ENCODE data around the gene COG5.
"Not testable (repeated sequence)": the region's sequence is repeated elsewhere in the genome, so short reads cannot be mapped to it uniquely, and the experiment has no call there.

Gene COG5

DNA sequence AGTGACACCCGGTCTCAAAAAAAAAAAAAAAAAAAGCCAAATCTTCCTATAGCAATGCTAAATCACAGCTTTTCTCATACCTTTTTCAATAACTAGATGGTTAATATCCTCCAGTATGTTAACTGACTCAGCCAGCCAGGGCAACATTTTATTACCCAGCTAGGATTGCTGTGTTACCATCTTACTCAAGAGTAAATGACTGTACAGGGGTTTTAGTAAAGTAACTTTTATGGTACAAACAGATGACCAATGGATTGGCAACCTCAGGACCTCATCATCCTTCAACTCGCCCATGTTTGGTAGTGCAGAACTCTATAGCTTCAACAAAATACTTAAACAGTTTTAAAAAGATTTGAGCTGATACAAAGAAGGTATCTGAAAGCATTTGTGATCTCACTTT lies 335.4 kb downstream of the COG5 start:
- H3K27ac Mint-ChIP-seq = no peak overlapping the region
- H3K9me3 Mint-ChIP-seq = no peaks in the 10 kb centered on the region
- peaks cover 43% of the 10 kb centered on the region for H3K36me3 Mint-ChIP-seq (ENCODE audit: low read depth)
- no peaks in the 10 kb centered on the region for H3K4me1 Mint-ChIP-seq (ENCODE audit: low read depth)
- H3K27me3 Mint-ChIP-seq = no peaks in the 10 kb centered on the region
- intact Hi-C loops (cut with micrococcal nuclease) = no loop called here
- H3K4me3 Mint-ChIP-seq = no peak overlapping the region

DNA sequence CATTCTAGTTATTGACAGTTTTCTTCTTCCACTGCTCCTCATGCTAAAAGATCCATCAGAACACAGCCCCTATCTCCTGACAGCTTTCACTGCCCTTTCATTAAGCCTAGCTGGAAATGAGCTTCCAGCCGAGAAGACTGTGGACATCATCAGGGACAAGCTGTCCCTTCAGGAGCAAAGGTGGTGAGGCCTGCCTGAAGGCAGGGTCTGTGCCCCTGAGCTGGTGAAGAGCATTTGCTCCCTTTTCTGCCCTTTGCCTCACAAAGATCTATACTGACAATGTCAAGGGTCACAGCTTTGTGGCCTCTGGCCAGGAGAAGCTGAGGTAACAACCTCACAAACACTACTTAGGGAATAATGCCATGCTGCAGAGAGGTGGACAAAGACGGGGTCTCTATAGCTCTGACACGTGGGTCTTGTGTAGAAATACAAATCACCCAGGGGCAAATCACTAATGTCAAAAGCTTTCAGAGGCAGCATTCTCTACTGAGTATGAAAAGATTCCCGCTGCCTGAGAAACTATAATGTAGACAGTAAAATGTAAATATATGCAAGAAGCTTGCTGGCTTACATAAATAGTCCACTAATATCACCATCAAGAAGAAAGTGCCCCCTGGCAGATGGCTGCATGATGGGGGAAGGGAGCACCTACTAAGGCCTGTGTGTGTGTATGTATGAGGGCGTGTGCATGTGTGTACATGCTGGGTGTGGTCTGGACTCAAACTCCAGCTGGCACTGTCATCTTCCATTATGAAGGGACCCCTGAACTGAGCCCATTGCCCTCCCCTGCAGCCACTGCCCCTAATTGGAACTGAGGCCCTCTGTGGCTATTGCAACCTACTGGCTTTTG lies 339.1 kb downstream of the COG5 start:
- no peaks in the 10 kb centered on the region for H3K9me3 Mint-ChIP-seq
- peaks cover under 1% of the 10 kb centered on the region for H3K4me1 Mint-ChIP-seq (ENCODE audit: low read depth)
- intact Hi-C loops (cut with micrococcal nuclease) = no loop called here
- H3K27me3 Mint-ChIP-seq = no peaks in the 10 kb centered on the region
- peaks cover 48% of the 10 kb centered on the region for H3K36me3 Mint-ChIP-seq (ENCODE audit: low read depth)
- no peak overlapping the region for H3K4me3 Mint-ChIP-seq
- H3K27ac Mint-ChIP-seq = no peak overlapping the region

DNA sequence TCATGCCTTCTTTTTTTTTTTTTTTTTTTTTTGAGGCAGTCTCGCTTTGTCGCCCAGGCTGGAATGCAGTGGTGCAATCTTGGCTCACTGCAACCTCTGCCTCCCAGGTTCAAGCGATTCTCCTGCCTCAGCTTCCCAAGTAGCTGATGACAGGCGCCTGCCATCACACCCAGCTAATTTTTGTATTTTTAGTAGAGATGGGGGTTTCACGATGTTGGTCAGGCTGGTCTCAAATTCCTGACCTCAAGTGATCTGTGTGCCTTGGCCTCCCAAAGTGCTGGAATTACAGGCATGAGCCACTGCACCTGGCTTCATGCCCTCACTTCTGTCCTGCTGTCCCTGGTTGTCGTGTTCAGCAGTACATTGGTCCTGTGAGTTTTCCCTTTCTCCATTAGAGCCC lies 342.9 kb downstream of the COG5 start:
- intact Hi-C loops (cut with micrococcal nuclease) = not testable (repeated sequence)

DNA sequence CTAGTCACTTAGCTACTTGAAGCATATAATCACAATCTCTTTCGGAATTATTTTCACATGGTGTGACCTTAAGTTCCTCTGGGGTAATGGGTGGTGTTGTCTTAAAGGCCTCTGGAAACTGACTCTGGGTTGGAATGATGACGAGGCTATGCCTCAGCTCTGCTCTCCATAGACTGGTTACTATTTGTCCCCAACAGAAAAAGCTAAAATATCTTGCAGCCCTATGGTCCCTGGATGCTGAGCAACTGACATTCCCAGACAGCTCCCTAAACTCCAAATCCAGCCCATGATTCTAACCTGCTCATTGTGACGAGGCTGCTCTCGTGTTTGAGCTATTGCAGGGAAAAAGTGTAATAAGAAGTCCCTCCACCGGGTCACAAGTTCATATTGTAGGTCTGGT lies 343.4 kb downstream of the COG5 start:
- Mint-ChIP-seq H3K4me1 (ENCODE audit: low read depth) (peaks cover 5% of the 10 kb centered on the region), H3K36me3 (ENCODE audit: low read depth) (peaks cover 33% of the 10 kb centered on the region), H3K4me3 (no peak overlapping the region), H3K27me3 (no peaks in the 10 kb centered on the region), H3K9me3 (peaks cover under 1% of the 10 kb centered on the region), H3K27ac (no peak overlapping the region)
- intact Hi-C loops (cut with micrococcal nuclease) = no loop called here

More for the DNA sequence above, 342.9 kb downstream of the COG5 start:
- peaks cover 34% of the 10 kb centered on the region for H3K36me3 Mint-ChIP-seq (ENCODE audit: low read depth)
- not testable (repeated sequence) for H3K9me3 Mint-ChIP-seq; H3K27ac Mint-ChIP-seq; H3K4me3 Mint-ChIP-seq; H3K4me1 Mint-ChIP-seq (ENCODE audit: low read depth); H3K27me3 Mint-ChIP-seq

DNA sequence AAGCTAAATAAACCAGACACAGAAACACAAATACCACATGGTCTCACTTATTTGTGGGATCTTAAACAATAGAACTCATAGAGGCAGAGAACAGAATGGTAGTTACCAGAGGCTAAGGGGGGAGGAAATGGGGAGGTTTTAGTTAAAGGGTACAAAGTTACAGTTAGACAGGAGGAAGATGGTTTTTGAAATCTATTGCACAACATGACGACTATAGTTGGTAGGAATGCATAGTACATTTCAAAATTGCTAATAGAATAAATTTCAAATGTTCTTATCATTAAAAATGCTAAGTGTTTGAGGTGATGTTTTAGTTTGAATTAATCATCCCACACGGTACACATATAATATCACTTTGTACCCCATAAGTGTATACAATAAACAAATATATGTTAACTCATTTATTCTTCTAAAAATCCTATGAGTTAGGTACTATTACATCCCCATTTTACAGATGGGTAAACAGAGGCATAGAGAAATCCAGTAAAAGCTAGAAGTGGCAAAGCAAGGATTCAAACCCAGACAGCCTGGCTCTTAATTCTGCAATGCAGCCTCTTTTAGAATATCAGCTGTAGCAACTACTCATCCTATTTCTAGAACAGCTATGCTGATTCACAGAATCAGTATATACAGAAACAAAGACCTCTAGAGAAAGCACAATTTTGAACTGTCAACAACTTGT lies 344.0 kb downstream of the COG5 start:
- peaks cover 36% of the 10 kb centered on the region for H3K36me3 Mint-ChIP-seq (ENCODE audit: low read depth)
- no peaks in the 10 kb centered on the region for H3K27me3 Mint-ChIP-seq
- intact Hi-C loops (cut with micrococcal nuclease) = no loop called here

DNA sequence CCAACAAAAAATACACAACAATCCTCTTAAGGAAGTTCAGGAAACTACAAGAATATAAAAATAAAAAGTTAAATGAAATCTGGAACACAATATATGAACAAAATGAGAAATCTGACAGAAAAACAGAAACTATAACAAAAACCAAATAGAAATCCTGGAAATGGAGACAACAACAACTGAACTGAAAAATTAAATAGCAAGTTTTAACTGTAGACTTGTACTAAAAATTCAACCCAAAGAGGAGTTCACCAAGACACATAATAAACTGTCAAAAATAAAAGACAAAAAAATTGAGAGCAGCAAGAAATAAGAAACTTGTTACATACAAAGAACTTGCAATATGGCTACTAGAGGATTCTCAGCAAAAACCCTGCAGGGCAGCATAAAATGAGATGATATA lies 349.8 kb downstream of the COG5 start:
- Mint-ChIP-seq H3K27me3 (no peaks in the 10 kb centered on the region), H3K4me3 (no peak overlapping the region), H3K27ac (no peak overlapping the region), H3K4me1 (ENCODE audit: low read depth) (peaks cover 13% of the 10 kb centered on the region), H3K36me3 (ENCODE audit: low read depth) (peaks cover 52% of the 10 kb centered on the region), H3K9me3 (peaks cover 9% of the 10 kb centered on the region)
- intact Hi-C loops (cut with micrococcal nuclease) = no loop called here

More for the DNA sequence above, 344.0 kb downstream of the COG5 start:
- peaks cover 7% of the 10 kb centered on the region for H3K9me3 Mint-ChIP-seq
- no peak overlapping the region for H3K27ac Mint-ChIP-seq
- H3K4me3 Mint-ChIP-seq = no peak overlapping the region
- peaks cover 5% of the 10 kb centered on the region for H3K4me1 Mint-ChIP-seq (ENCODE audit: low read depth)

DNA sequence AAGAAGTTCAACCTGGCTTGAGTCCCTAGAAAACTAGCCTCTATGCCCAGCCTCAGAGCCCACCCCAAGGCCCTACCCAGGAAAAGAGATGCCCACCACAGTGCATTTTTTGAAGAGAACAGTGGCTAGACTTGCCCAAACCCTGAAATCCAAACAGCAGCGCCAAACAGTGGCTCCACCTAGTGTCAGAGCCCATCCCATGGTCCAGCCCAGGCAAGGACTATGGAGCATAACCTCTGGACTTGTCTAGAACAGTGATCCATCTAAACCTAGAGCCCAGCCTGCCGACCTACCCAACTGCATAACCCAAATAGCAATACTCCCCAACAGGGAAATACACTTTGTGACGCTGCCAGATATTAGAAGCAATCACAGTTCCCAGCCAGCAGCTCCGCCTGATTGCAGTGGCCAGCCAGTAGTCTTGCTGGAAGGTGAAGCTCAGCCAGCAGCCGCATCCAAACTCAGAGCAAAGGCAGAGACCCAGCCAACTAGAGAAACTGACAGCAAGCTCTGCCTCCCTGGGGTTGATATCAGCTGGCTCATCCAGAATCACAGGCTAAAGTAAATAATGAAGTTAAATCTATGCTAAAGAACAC lies 350.4 kb downstream of the COG5 start:
- Mint-ChIP-seq H3K4me1 (ENCODE audit: low read depth) (peaks cover 13% of the 10 kb centered on the region), H3K4me3 (no peak overlapping the region), H3K27ac (peak overlapping the region; percentile 56), H3K36me3 (ENCODE audit: low read depth) (peaks cover 56% of the 10 kb centered on the region), H3K27me3 (no peaks in the 10 kb centered on the region), H3K9me3 (peaks cover 9% of the 10 kb centered on the region)
- intact Hi-C loops (cut with micrococcal nuclease) = no loop called here

DNA sequence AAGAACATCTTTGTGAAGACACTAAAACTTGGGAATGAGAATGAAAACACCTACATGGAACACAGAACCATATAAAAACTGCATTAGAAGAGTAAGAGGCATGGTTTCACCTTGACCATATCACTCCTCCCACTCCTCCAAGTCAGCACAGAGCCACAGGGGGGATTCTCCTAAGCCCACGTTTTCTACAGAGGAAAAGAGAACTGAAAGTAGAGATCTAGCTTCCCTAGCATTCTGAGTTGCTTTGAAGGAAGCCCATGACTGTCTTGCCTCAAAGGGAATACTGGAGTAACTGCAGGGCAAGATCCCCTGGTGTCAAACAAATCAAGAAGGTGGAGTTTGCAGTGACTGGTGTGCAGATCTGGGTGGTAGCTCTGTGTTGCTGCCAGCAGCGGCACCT lies 351.0 kb downstream of the COG5 start:
- H3K27ac Mint-ChIP-seq = peak overlapping the region; percentile 56
- peaks cover 9% of the 10 kb centered on the region for H3K9me3 Mint-ChIP-seq
- H3K4me1 Mint-ChIP-seq (ENCODE audit: low read depth) = peaks cover 13% of the 10 kb centered on the region
- H3K36me3 Mint-ChIP-seq (ENCODE audit: low read depth) = peaks cover 61% of the 10 kb centered on the region
- intact Hi-C loops (cut with micrococcal nuclease) = no loop called here
- no peak overlapping the region for H3K4me3 Mint-ChIP-seq
- no peaks in the 10 kb centered on the region for H3K27me3 Mint-ChIP-seq

DNA sequence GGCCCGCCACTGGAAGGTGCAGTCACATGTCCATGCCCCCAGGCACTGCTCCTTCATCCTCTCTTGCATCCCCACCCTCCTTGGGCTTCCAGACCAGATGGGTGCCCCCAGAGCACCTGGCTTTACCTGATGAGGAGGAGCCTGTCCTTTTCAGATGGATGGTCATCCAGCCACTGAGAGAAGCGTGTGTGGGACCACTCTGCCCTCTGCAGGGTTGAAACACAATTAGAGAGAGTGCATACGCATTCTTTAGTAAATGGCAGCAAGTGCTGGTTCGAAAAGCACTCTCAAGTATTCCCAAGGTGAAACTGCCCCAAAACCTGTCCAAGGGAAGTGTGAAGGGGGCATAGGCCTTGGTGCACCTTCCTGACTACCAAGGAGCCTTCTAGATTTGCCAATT lies 353.3 kb downstream of the COG5 start:
- Mint-ChIP-seq H3K9me3 (peaks cover 9% of the 10 kb centered on the region), H3K4me1 (ENCODE audit: low read depth) (peaks cover 13% of the 10 kb centered on the region), H3K27me3 (no peaks in the 10 kb centered on the region), H3K36me3 (ENCODE audit: low read depth) (peaks cover 74% of the 10 kb centered on the region), H3K4me3 (no peak overlapping the region), H3K27ac (no peak overlapping the region)
- intact Hi-C loops (cut with micrococcal nuclease) = no loop called here

DNA sequence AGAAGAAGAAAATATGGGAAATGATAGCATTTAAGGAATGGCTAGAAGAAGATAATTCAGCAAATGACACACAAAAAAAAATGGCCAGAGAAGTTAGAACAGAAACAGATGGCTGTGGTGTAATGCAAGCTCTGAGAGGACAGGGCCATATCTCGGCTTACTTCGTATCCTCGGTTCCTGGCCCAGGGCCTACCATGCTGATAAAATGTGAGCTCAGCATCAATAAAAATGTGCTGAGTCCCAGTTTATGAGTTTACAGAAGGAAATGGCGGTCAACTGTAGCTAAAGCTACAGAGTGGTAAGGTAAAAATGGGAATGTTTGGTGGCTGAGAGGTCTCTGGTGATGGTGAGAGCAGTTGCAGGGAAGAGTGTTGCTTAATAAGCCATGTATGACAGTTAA lies 354.2 kb downstream of the COG5 start:
- H3K27ac Mint-ChIP-seq = no peak overlapping the region
- H3K36me3 Mint-ChIP-seq (ENCODE audit: low read depth) = peaks cover 74% of the 10 kb centered on the region
- H3K9me3 Mint-ChIP-seq = peaks cover under 1% of the 10 kb centered on the region
- peaks cover 13% of the 10 kb centered on the region for H3K4me1 Mint-ChIP-seq (ENCODE audit: low read depth)
- no peaks in the 10 kb centered on the region for H3K27me3 Mint-ChIP-seq
- H3K4me3 Mint-ChIP-seq = no peak overlapping the region
- intact Hi-C loops (cut with micrococcal nuclease) = no loop called here

DNA sequence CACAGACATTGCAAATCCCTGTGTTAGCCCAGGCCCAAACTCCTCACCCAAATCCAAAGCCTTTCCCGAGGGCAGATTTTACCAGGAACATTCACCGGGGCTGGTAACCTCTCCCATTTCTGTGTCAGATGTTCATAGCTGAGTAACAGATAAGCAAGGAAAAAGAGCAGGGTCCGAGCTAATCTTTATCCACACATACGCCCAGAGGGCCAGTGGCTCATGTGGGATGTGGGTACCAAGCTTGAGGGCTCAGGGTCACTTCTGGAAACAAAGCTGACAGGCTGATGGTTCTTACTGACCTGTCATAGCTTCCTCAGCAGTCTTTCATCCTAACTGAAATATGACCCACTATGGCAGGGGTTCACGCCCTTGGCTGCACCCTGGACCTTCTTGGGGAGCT lies 355.2 kb downstream of the COG5 start:
- H3K9me3 Mint-ChIP-seq = no peaks in the 10 kb centered on the region
- peaks cover 12% of the 10 kb centered on the region for H3K4me1 Mint-ChIP-seq (ENCODE audit: low read depth)
- peaks cover 77% of the 10 kb centered on the region for H3K36me3 Mint-ChIP-seq (ENCODE audit: low read depth)
- H3K27me3 Mint-ChIP-seq = no peaks in the 10 kb centered on the region
- intact Hi-C loops (cut with micrococcal nuclease) = no loop called here
- no peak overlapping the region for H3K27ac Mint-ChIP-seq
- no peak overlapping the region for H3K4me3 Mint-ChIP-seq

DNA sequence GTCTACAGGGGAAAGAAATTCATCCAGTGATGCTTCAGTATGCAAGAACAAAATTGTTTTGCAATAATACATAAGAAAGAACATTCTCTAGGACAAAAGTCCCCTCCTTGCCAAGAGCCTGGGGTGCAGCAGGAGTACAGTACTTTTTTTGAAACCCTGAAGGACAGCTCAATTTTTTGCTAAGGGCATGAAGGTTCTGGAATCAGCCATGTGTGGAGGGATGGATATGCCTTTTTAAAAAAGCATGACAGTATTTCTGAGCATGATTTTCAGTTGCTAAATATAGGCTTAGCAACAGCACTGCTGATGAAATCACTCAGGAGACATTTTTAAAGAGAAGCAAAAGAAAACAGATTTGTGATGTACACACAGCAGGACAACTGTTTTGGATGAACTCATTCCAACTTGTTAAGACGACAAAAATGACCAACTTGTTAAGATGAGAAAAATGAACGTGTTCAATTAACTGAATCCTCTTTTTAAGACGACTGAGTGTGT lies 355.6 kb downstream of the COG5 start:
- Mint-ChIP-seq H3K4me1 (ENCODE audit: low read depth) (peaks cover 7% of the 10 kb centered on the region), H3K4me3 (no peak overlapping the region), H3K27me3 (no peaks in the 10 kb centered on the region), H3K36me3 (ENCODE audit: low read depth) (peaks cover 82% of the 10 kb centered on the region), H3K27ac (no peak overlapping the region), H3K9me3 (no peaks in the 10 kb centered on the region)
- intact Hi-C loops (cut with micrococcal nuclease) = no loop called here

DNA sequence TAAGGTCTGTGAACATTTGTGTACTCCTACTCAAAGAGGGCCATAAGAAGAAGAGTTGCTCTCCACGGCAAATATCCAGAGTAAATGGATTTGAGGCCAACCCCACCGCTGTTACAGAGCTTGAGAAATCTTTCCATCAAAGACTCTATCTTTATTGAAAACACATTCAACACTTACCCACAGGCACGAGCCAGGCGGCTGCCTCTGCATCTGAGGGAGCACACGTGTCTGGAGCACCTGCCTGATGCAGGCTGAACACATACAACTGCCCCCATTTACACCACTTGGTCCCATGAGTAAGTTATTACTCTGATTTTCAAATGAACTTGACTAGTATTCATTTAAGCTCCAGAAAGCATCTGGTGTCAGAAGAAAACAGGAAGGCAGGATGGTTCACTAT lies 356.3 kb downstream of the COG5 start:
- intact Hi-C loops (cut with micrococcal nuclease) = no loop called here
- no peaks in the 10 kb centered on the region for H3K9me3 Mint-ChIP-seq
- no peak overlapping the region for H3K27ac Mint-ChIP-seq
- H3K27me3 Mint-ChIP-seq = no peaks in the 10 kb centered on the region
- peaks cover 88% of the 10 kb centered on the region for H3K36me3 Mint-ChIP-seq (ENCODE audit: low read depth)
- no peak overlapping the region for H3K4me3 Mint-ChIP-seq
- peaks cover under 1% of the 10 kb centered on the region for H3K4me1 Mint-ChIP-seq (ENCODE audit: low read depth)

DNA sequence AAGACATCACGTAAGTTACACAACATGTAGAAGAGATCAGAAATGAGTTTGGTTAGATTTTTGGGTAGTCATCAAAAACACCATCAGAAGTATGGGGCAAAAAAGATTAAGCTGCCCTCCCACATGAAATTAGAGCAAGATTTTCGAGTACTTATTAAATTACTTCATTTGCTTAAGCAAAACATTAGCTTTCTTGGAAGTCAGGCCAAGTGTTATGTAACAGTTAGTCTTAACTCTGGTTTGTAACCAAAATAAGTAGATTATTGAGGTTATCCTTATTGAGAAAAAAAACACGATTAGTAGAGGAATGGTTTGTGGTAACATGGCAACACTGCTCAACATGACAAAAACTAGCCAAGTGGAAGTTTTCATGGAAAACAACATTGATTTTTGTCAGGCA lies 357.0 kb downstream of the COG5 start:
- Mint-ChIP-seq H3K4me3 (no peak overlapping the region), H3K4me1 (ENCODE audit: low read depth) (no peaks in the 10 kb centered on the region), H3K36me3 (ENCODE audit: low read depth) (peaks cover 96% of the 10 kb centered on the region), H3K27ac (no peak overlapping the region), H3K27me3 (no peaks in the 10 kb centered on the region), H3K9me3 (no peaks in the 10 kb centered on the region)
- intact Hi-C loops (cut with micrococcal nuclease) = no loop called here

Measured in dendritic cell treated with granulocyte-macrophage colony-stimulating factor and Interleukin-4, amounts not matched to agents 40 ng/mL and 50 ng/mL, for 4 days (primary cell).